Measurements from ENCODE around the gene CTIF. TPM values are rescaled to one million over a fixed set of nuclear protein-coding genes. Genes with fewer than 3 reads are reported as not detected.

CTIF gene
- total and polyA plus RNA-seq, 2 experiments from 2014 or later: 8.6 to 14.4 TPM

DNA sequence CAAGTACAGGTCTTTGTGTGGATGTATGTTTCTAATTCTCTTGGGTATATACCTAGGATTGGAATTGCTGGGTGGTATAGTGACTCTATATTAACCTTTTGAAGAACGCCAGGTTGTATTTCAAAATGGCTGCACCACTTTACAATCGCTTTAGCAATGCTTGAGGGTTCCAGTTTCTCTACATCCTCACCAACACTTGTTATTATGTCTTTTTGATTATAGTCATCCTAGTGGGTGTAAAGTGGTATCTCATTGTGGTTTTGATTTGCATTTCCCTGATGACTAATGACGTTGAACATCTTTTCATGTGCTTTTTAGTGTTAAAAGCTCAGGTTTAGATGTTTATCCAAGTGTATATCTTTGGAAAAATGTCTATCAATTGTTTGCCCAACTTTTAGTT is 39.5 kb downstream of the CTIF start:
- DNase-seq (ENCODE audit: low spot score): no peak
- Histone ChIP-seq H3K4me1 (ENCODE audit: insufficient read depth) (peaks cover 18% of the 10 kb centered on the region), H3K36me3 (ENCODE audit: insufficient read depth) (peaks cover 10% of the 10 kb centered on the region; the same call in 1 of the 2 replicates), H3K79me2 (replicated peaks; ENCODE audit: insufficient read depth) (peaks cover 46% of the 10 kb centered on the region), H3K9me2 (ENCODE audit: insufficient read depth) (0 out of 2 replicates have a peak, but pooled peaks cover 7% of the 10 kb centered on the region), H2AFZ (no peak overlapping the region), H3K4me2 (no peak overlapping the region), H3K4me3 (no peak overlapping the region), H3K27me3 (ENCODE audit: insufficient read depth) (no peaks in the 10 kb centered on the region), H3K27ac (ENCODE audit: low read depth) (no peak overlapping the region), H3F3A (replicated peaks; ENCODE audit: low read depth) (no peaks in the 10 kb centered on the region), H4K20me1 (replicated peaks; ENCODE audit: insufficient read depth) (no peaks in the 10 kb centered on the region; the same call in 1 of the 2 replicates)
- Mint-ChIP-seq H3K27ac (no peak overlapping the region), H3K36me3 (ENCODE audit: low read depth) (peaks cover 11% of the 10 kb centered on the region), H3K27me3 (ENCODE audit: insufficient read depth, low read depth, poor library complexity) (peaks cover 4% of the 10 kb centered on the region), H3K4me1 (peaks cover 31% of the 10 kb centered on the region), H3K4me3 (no peak overlapping the region), H3K9me3 (no peaks in the 10 kb centered on the region)
- ATAC-seq: no peak
- TF ChIP-seq, protein P1, sequence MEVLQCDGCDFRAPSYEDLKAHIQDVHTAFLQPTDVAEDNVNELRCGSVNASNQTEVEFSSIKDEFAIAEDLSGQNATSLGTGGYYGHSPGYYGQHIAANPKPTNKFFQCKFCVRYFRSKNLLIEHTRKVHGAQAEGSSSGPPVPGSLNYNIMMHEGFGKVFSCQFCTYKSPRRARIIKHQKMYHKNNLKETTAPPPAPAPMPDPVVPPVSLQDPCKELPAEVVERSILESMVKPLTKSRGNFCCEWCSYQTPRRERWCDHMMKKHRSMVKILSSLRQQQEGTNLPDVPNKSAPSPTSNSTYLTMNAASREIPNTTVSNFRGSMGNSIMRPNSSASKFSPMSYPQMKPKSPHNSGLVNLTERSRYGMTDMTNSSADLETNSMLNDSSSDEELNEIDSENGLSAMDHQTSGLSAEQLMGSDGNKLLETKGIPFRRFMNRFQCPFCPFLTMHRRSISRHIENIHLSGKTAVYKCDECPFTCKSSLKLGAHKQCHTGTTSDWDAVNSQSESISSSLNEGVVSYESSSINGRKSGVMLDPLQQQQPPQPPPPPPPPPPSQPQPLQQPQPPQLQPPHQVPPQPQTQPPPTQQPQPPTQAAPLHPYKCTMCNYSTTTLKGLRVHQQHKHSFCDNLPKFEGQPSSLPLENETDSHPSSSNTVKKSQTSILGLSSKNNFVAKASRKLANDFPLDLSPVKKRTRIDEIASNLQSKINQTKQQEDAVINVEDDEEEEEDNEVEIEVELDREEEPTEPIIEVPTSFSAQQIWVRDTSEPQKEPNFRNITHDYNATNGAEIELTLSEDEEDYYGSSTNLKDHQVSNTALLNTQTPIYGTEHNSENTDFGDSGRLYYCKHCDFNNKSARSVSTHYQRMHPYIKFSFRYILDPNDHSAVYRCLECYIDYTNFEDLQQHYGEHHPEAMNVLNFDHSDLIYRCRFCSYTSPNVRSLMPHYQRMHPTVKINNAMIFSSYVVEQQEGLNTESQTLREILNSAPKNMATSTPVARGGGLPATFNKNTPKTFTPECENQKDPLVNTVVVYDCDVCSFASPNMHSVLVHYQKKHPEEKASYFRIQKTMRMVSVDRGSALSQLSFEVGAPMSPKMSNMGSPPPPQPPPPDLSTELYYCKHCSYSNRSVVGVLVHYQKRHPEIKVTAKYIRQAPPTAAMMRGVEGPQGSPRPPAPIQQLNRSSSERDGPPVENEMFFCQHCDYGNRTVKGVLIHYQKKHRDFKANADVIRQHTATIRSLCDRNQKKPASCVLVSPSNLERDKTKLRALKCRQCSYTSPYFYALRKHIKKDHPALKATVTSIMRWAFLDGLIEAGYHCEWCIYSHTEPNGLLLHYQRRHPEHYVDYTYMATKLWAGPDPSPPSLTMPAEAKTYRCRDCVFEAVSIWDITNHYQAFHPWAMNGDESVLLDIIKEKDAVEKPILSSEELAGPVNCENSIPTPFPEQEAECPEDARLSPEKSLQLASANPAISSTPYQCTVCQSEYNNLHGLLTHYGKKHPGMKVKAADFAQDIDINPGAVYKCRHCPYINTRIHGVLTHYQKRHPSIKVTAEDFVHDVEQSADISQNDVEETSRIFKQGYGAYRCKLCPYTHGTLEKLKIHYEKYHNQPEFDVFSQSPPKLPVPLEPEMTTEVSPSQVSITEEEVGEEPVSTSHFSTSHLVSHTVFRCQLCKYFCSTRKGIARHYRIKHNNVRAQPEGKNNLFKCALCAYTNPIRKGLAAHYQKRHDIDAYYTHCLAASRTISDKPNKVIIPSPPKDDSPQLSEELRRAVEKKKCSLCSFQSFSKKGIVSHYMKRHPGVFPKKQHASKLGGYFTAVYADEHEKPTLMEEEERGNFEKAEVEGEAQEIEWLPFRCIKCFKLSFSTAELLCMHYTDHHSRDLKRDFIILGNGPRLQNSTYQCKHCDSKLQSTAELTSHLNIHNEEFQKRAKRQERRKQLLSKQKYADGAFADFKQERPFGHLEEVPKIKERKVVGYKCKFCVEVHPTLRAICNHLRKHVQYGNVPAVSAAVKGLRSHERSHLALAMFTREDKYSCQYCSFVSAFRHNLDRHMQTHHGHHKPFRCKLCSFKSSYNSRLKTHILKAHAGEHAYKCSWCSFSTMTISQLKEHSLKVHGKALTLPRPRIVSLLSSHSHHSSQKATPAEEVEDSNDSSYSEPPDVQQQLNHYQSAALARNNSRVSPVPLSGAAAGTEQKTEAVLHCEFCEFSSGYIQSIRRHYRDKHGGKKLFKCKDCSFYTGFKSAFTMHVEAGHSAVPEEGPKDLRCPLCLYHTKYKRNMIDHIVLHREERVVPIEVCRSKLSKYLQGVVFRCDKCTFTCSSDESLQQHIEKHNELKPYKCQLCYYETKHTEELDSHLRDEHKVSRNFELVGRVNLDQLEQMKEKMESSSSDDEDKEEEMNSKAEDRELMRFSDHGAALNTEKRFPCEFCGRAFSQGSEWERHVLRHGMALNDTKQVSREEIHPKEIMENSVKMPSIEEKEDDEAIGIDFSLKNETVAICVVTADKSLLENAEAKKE (CRISPR knock-in tag; IDR thresholded peaks at IDR 0.05): no peak
- TF ChIP-seq EZH2phosphoT487 (IDR thresholded peaks at IDR 0.05; ENCODE audit: unreplicated experiment) (no peak), POLR2AphosphoS5 (IDR thresholded peaks at IDR 0.05; ENCODE audit: low read depth) (no peak), JUNB (IDR thresholded peaks at IDR 0.05; ENCODE audit: unreplicated experiment) (no peak), CREB1 (CRISPR knock-in tag; IDR thresholded peaks at IDR 0.05; ENCODE audit: low read depth) (no peak), EZH2 (IDR thresholded peaks at IDR 0.05; ENCODE audit: low read depth, unreplicated experiment) (no peak), ZNF114 (CRISPR knock-in tag; IDR thresholded peaks at IDR 0.05) (no peak), ZNF331 (CRISPR knock-in tag; IDR thresholded peaks at IDR 0.05; ENCODE audit: low read depth) (no peak)
- TF ChIP-seq, protein P2, sequence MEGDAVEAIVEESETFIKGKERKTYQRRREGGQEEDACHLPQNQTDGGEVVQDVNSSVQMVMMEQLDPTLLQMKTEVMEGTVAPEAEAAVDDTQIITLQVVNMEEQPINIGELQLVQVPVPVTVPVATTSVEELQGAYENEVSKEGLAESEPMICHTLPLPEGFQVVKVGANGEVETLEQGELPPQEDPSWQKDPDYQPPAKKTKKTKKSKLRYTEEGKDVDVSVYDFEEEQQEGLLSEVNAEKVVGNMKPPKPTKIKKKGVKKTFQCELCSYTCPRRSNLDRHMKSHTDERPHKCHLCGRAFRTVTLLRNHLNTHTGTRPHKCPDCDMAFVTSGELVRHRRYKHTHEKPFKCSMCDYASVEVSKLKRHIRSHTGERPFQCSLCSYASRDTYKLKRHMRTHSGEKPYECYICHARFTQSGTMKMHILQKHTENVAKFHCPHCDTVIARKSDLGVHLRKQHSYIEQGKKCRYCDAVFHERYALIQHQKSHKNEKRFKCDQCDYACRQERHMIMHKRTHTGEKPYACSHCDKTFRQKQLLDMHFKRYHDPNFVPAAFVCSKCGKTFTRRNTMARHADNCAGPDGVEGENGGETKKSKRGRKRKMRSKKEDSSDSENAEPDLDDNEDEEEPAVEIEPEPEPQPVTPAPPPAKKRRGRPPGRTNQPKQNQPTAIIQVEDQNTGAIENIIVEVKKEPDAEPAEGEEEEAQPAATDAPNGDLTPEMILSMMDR (conservative IDR thresholded peaks at IDR 0.05; ENCODE audit: low read depth in 2 of 2): no peak
- TF ChIP-seq, protein P3, sequence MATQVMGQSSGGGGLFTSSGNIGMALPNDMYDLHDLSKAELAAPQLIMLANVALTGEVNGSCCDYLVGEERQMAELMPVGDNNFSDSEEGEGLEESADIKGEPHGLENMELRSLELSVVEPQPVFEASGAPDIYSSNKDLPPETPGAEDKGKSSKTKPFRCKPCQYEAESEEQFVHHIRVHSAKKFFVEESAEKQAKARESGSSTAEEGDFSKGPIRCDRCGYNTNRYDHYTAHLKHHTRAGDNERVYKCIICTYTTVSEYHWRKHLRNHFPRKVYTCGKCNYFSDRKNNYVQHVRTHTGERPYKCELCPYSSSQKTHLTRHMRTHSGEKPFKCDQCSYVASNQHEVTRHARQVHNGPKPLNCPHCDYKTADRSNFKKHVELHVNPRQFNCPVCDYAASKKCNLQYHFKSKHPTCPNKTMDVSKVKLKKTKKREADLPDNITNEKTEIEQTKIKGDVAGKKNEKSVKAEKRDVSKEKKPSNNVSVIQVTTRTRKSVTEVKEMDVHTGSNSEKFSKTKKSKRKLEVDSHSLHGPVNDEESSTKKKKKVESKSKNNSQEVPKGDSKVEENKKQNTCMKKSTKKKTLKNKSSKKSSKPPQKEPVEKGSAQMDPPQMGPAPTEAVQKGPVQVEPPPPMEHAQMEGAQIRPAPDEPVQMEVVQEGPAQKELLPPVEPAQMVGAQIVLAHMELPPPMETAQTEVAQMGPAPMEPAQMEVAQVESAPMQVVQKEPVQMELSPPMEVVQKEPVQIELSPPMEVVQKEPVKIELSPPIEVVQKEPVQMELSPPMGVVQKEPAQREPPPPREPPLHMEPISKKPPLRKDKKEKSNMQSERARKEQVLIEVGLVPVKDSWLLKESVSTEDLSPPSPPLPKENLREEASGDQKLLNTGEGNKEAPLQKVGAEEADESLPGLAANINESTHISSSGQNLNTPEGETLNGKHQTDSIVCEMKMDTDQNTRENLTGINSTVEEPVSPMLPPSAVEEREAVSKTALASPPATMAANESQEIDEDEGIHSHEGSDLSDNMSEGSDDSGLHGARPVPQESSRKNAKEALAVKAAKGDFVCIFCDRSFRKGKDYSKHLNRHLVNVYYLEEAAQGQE (IDR thresholded peaks at IDR 0.05; ENCODE audit: unreplicated experiment): no peak
- TF ChIP-seq, protein P4, sequence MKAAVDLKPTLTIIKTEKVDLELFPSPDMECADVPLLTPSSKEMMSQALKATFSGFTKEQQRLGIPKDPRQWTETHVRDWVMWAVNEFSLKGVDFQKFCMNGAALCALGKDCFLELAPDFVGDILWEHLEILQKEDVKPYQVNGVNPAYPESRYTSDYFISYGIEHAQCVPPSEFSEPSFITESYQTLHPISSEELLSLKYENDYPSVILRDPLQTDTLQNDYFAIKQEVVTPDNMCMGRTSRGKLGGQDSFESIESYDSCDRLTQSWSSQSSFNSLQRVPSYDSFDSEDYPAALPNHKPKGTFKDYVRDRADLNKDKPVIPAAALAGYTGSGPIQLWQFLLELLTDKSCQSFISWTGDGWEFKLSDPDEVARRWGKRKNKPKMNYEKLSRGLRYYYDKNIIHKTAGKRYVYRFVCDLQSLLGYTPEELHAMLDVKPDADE (IDR thresholded peaks at IDR 0.05): no peak
